DOHH2 (cell line): ENCODE results near the gene CAPN15.

Source experiments
- H3F3A ChIP-seq: fragments of 200-600 bp; sonication (generic), shearing (Covaris generic); 2 replicates; pipeline ENCODE4 v1.6.0; 2016; ENCODE audit warnings: antibody characterized with exemption, mild to moderate bottlenecking; ENCODE audit not compliant: control insufficient read depth, insufficient read depth
- H3K27ac ChIP-seq: fragments of 200-600 bp; sonication (generic); 2 replicates; pipeline ENCODE4 v1.5.1; 2014; ENCODE audit warnings: low read depth, mild to moderate bottlenecking, low read length, moderate library complexity
- H3K27me3 ChIP-seq: fragments of 200-600 bp; sonication (generic); 2 replicates; pipeline ENCODE4 v1.6.1; 2014; ENCODE audit warnings: mild to moderate bottlenecking, low read length, mixed read lengths; ENCODE audit not compliant: control insufficient read depth
- H3K36me3 ChIP-seq: fragments of 200-600 bp; sonication (generic); 2 replicates; pipeline ENCODE4 v1.6.1; 2014; ENCODE audit warnings: mild to moderate bottlenecking, low read length, moderate library complexity, mixed read lengths; ENCODE audit not compliant: control insufficient read depth
- H3K4me1 ChIP-seq: fragments of 200-600 bp; sonication (generic); 2 replicates; pipeline ENCODE4 v1.6.1; 2014; ENCODE audit warnings: mild to moderate bottlenecking, low read length, mixed read lengths; ENCODE audit not compliant: control insufficient read depth
- H3K4me2 ChIP-seq: fragments of 200-600 bp; sonication (generic); 2 replicates; pipeline ENCODE4 v1.6.0; 2014; ENCODE audit warnings: mild to moderate bottlenecking, low read length, moderate library complexity
- H3K4me3 ChIP-seq: fragments of 200-600 bp; sonication (generic); 2 replicates; pipeline ENCODE4 v1.5.1; 2014; ENCODE audit warnings: mild to moderate bottlenecking, low read length, mixed read lengths
- H3K79me2 ChIP-seq: fragments of 200-600 bp; sonication (generic); 2 replicates; pipeline ENCODE4 v1.6.1; 2014; ENCODE audit warnings: mild to moderate bottlenecking, low read length, mixed read lengths; ENCODE audit not compliant: control insufficient read depth
- H3K9me2 ChIP-seq: fragments of 200-600 bp; sonication (generic); replicated peaks from 2 replicates; pipeline ENCODE4 v1.6.1; 2014; ENCODE audit warnings: mild to moderate bottlenecking, low read length, mixed read lengths; ENCODE audit not compliant: control insufficient read depth
- H3K9me3 ChIP-seq: fragments of 200-600 bp; sonication (generic); 2 replicates; pipeline ENCODE4 v1.6.1; 2014; ENCODE audit warnings: antibody characterized with exemption, low read length, mixed read lengths; ENCODE audit not compliant: control insufficient read depth, insufficient read depth
- H4K20me1 ChIP-seq: fragments of 200-600 bp; sonication (generic); 2 replicates; pipeline ENCODE4 v1.6.0; 2014; ENCODE audit warnings: low read depth, mild to moderate bottlenecking, antibody characterized with exemption, low read length, moderate library complexity; ENCODE audit not compliant: control insufficient read depth, insufficient read depth
- EZH2phosphoT487 ChIP-seq: fragments of 200-600 bp; sonication (generic); IDR thresholded peaks from 2 replicates; pipeline ENCODE4 v1.6.1; 2017; ENCODE audit warnings: borderline replicate concordance, mild to moderate bottlenecking, antibody characterized with exemption, low read length, moderate library complexity, mixed read lengths
- TF ChIP-seq, protein P1 (sequence below): fragments of 200-600 bp; sonication (generic); IDR thresholded peaks from one replicate; pipeline ENCODE4 v1.5.1; 2014; ENCODE audit warnings: antibody characterized with exemption, mild to moderate bottlenecking, low read depth, low read length; ENCODE audit not compliant: poor library complexity, severe bottlenecking

Gene CAPN15

GRCh38 chr16:568401-569258 lies 41.1 kb downstream of the CAPN15 start:
- Histone ChIP-seq H3K4me1 (peaks cover 32% of the 10 kb centered on the region), H3K27me3 (no peaks in the 10 kb centered on the region), H3K4me2 (peak overlapping the region; percentile 96), H3K27ac (no peak overlapping the region), H3K9me3 (no peaks in the 10 kb centered on the region), H3F3A (no peaks in the 10 kb centered on the region), H3K4me3 (peak overlapping the region; percentile 82), H4K20me1 (no peaks in the 10 kb centered on the region), H3K79me2 (peaks cover 19% of the 10 kb centered on the region), H3K36me3 (no peaks in the 10 kb centered on the region), H3K9me2 (no peaks in the 10 kb centered on the region)
- TF ChIP-seq EZH2phosphoT487 = no peak
- TF ChIP-seq, protein P1, sequence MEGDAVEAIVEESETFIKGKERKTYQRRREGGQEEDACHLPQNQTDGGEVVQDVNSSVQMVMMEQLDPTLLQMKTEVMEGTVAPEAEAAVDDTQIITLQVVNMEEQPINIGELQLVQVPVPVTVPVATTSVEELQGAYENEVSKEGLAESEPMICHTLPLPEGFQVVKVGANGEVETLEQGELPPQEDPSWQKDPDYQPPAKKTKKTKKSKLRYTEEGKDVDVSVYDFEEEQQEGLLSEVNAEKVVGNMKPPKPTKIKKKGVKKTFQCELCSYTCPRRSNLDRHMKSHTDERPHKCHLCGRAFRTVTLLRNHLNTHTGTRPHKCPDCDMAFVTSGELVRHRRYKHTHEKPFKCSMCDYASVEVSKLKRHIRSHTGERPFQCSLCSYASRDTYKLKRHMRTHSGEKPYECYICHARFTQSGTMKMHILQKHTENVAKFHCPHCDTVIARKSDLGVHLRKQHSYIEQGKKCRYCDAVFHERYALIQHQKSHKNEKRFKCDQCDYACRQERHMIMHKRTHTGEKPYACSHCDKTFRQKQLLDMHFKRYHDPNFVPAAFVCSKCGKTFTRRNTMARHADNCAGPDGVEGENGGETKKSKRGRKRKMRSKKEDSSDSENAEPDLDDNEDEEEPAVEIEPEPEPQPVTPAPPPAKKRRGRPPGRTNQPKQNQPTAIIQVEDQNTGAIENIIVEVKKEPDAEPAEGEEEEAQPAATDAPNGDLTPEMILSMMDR = no peak

DNA sequence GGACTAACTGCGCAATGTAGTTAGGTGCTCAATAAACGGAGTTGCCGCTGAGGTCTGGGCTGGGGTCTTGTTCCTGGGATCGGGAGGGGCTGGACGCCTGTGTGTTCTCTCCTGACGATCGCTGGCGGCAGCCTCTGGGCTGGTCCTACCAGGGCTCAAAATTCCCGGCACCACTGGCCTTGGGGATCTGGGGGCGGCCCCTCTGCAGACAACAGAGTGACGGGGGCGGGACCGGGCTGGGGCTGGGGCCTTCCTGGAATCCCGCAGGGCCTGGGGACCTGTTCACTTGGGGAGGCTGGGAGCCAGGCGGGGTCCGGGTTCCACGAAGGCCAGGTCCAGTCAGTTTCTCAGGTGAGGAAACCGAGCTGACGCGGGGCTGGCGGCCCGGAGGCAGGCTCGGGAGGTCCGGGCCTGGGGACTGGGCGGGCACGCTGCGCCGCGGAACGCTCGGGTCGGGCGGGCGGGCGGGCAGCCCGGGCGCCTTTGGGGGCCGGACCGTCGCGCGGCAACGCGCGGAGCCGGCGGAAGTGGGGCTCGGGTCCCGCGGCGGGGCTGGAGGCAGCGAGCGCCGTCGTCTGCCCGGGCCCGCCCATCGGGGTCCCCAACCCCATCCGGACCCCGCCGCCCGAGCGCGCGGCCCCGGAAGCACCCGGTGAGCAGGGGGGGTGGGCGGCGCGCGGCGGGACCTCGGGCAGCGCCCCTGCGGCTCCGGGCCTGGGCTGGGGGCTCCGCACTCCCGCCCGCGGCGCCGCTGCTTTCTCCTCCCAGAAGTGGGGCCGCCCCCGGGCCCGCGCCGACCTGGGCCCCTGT lies 42.1 kb downstream of the CAPN15 start, which contains the start of gene PIGQ:
TSS of gene PIGQ (plus strand) at position 524 of the 810 bp plus-strand sequence. CDS start 4,107 bp downstream, outside the sequence.
- Histone ChIP-seq H3K79me2 (peaks cover 19% of the 10 kb centered on the region), H3K4me3 (peak within 1 kb of the TSS; percentile 96), H3K9me3 (no peaks in the 10 kb centered on the region), H3K4me1 (peaks cover 32% of the 10 kb centered on the region), H3K27me3 (no peaks in the 10 kb centered on the region), H3F3A (no peaks in the 10 kb centered on the region), H3K36me3 (0 out of 2 replicates have a peak, but pooled peaks cover 3% of the 10 kb centered on the region), H3K4me2 (peak within 1 kb of the TSS; percentile 96), H3K9me2 (no peaks in the 10 kb centered on the region), H4K20me1 (no peaks in the 10 kb centered on the region), H3K27ac (peak within 1 kb of the TSS; percentile 38)
- TF ChIP-seq, protein P1 = no peak

- Histone ChIP-seq H3F3A (no peaks in the 10 kb centered on the region), H3K4me1 (peaks cover 13% of the 10 kb centered on the region), H4K20me1 (no peaks in the 10 kb centered on the region), H3K36me3 (peaks cover 3% of the 10 kb centered on the region; the same call in 1 of the 2 replicates), H3K4me3 (no peak overlapping the region), H3K9me3 (no peaks in the 10 kb centered on the region), H3K9me2 (no peaks in the 10 kb centered on the region), H3K79me2 (peaks cover 19% of the 10 kb centered on the region), H3K27ac (no peak overlapping the region), H3K27me3 (no peaks in the 10 kb centered on the region), H3K4me2 (no peak overlapping the region)
- TF ChIP-seq, protein P1 = no peak
Measured at GRCh38 chr16:572865-573650, 45.5 kb downstream of the CAPN15 start.
